GM12878 (cell line): ENCODE data around the gene SLC6A7. TPM values are rescaled to one million over a fixed set of nuclear protein-coding genes. Genes with fewer than 3 reads are reported as not detected.

Source experiments
- ATAC-seq: fragments of 200-7000 bp; cut with Tn5 transposase; 3 replicates; pipeline ENCODE4 v1.9.1; 2020; ENCODE audit warnings: mild to moderate bottlenecking, moderate library complexity
- BruUV-seq: library from RNA; stranded (reverse); fragments of 400-500 nt; replicated peaks from 2 replicates; lab custom pipeline; 2021; lab: Mats Ljungman, UMichigan
- CTCF ChIA-PET: fragments of 300-600 bp; sonication (Branson Sonifier 250); formaldehyde crosslinking; extraction: SDS; loops from one replicate; lab custom pipeline; 2021; ENCODE audit warnings: inconsistent platforms; lab: Yijun Ruan, JAX
- POLR2A ChIA-PET: fragments of 350-600 bp; formaldehyde crosslinking; extraction: SDS; loops from one replicate; lab custom pipeline; 2021; ENCODE audit warnings: inconsistent platforms; lab: Charles Lee
- RAD21 ChIA-PET: fragments of 300-600 bp; sonication (Branson Sonifier 250); formaldehyde crosslinking; loops from one replicate; lab custom pipeline; 2023; ENCODE audit warnings: antibody characterized with exemption; ENCODE audit not compliant: unreplicated experiment; lab: Charles Lee
- SMC1A ChIA-PET: fragments of 300-600 bp; sonication (Branson Sonifier 250); formaldehyde crosslinking; loops from one replicate; lab custom pipeline; 2023; ENCODE audit not compliant: unreplicated experiment, uncharacterized antibody; lab: Charles Lee
- DNase-seq: peaks from one replicate; pipeline ENCODE4 v3.0.0-alpha.2; 2011; ENCODE audit warnings: low read depth, low spot score
- FAIRE-seq: peaks from 3 replicates; lab custom pipeline; 2011; peaks lifted over from hg19 to GRCh38; lab: Jason Lieb, UNC
- H2AFZ ChIP-seq: 2 replicates; pipeline ENCODE4 v1.6.0; 2011; ENCODE audit warnings: low read depth, low read length, control low read depth; ENCODE audit not compliant: control insufficient read depth
- H3K27ac ChIP-seq: 2 replicates; pipeline ENCODE4 v1.5.1; 2011; ENCODE audit warnings: control low read depth; ENCODE audit not compliant: control insufficient read depth, insufficient read depth
- H3K27me3 ChIP-seq, 2 experiments: replicated peaks in 1 of 2; 2 replicates each; pipeline versions ENCODE4 v1.6.0 to v1.6.1; 2011; ENCODE audit warnings: low read length in 1 of 2; ENCODE audit not compliant: control insufficient read depth in 2 of 2, insufficient read depth in 2 of 2
- H3K36me3 ChIP-seq, 2 experiments: 2 replicates each; pipeline ENCODE4 v1.5.1; 2011; ENCODE audit warnings: low read length in 1 of 2; ENCODE audit not compliant: control insufficient read depth in 2 of 2, insufficient read depth in 2 of 2
- H3K4me1 ChIP-seq: 2 replicates; pipeline ENCODE4 v1.6.1; 2011; ENCODE audit warnings: mild to moderate bottlenecking, low read length, moderate library complexity, mixed read lengths; ENCODE audit not compliant: control insufficient read depth, insufficient read depth
- H3K4me2 ChIP-seq: 2 replicates; pipeline ENCODE4 v1.6.0; 2011; ENCODE audit warnings: control low read depth; ENCODE audit not compliant: control insufficient read depth, insufficient read depth
- H3K4me3 ChIP-seq: fragments of 200-600 bp; sonication (generic); 2 replicates; pipeline ENCODE4 v1.5.1; 2016
- H3K79me2 ChIP-seq: 2 replicates; pipeline ENCODE4 v1.6.0; 2011; ENCODE audit warnings: low read length; ENCODE audit not compliant: control insufficient read depth, insufficient read depth
- H3K9ac ChIP-seq: 2 replicates; pipeline ENCODE4 v1.8.0; 2011; ENCODE audit warnings: low read length, control low read depth, mixed read lengths; ENCODE audit not compliant: control insufficient read depth, insufficient read depth
- H3K9me3 ChIP-seq: replicated peaks from 3 replicates; pipeline ENCODE4 v1.5.1; 2011; ENCODE audit warnings: mild to moderate bottlenecking, low read length; ENCODE audit not compliant: control insufficient read depth, insufficient read depth
- H4K20me1 ChIP-seq: 2 replicates; pipeline ENCODE4 v1.6.0; 2011; ENCODE audit not compliant: control insufficient read depth, insufficient read depth
- ETV6 ChIP-seq, 2 experiments: fragments of 450-650 bp in 1 of 2; IDR thresholded peaks in 1 of 2; conservative IDR thresholded peaks in 1 of 2; 2 replicates each; pipeline ENCODE4 v1.6.1; 2014; ENCODE audit warnings: antibody characterized with exemption in 1 of 2, borderline replicate concordance in 1 of 2, low read depth in 1 of 2, mild to moderate bottlenecking in 1 of 2, moderate library complexity in 1 of 2
- HDGF ChIP-seq: fragments of 450-650 bp; IDR thresholded peaks from 2 replicates; pipeline ENCODE4 v1.6.1; 2016; ENCODE audit warnings: antibody characterized with exemption
- NFYA ChIP-seq: IDR thresholded peaks from 2 replicates; pipeline ENCODE4 v1.6.1; 2011; ENCODE audit warnings: low read depth, mild to moderate bottlenecking, low read length, improper control_type of control experiment, borderline replicate concordance
- RELA ChIP-seq: fragments of 450-650 bp; IDR thresholded peaks from 2 replicates; pipeline ENCODE4 v1.8.0; 2014; ENCODE audit warnings: borderline replicate concordance; ENCODE audit not compliant: partially characterized antibody
- STAT1 ChIP-seq: fragments of 450-650 bp; conservative IDR thresholded peaks from 2 replicates; pipeline ENCODE4 v1.6.1; 2014; ENCODE audit warnings: antibody characterized with exemption, mild to moderate bottlenecking
- YY1 ChIP-seq: IDR thresholded peaks from 2 replicates; pipeline ENCODE4 v1.6.1; 2011; ENCODE audit warnings: low read depth, mild to moderate bottlenecking, low read length
- WGBS: methylation state at CpG from one replicate; pipeline ENCODE4 v1.1.6; 2016; ENCODE audit warnings: low lambda C conversion rate; ENCODE audit not compliant: insufficient replicate concordance, insufficient coverage; ENCODE audit errors: missing lambda C conversion rate; 5-methylcytosine and 5-hydroxymethylcytosine counted together
- in situ Hi-C: fragments of 300-500 bp; cut with MboI; formaldehyde crosslinking; loops from 9 replicates; pipeline ENCODE4 v1.14.3; 2018; ENCODE audit warnings: mixed read lengths
- intact Hi-C: fragments of 100-400 bp; cut with micrococcal nuclease; formaldehyde crosslinking; loops from one replicate; pipeline ENCODE4 v1.14.2; 2022; ENCODE audit not compliant: unreplicated experiment
- polyA plus RNA-seq, 11 experiments: library from polyadenylated mRNA; depleted of rRNA in 4 of 11; unstranded in 6 of 11; stranded (reverse) in 5 of 11; fragments of >200 nt; fragmentation: Nextera tagmentation in 4 of 11; fragmentation: Illumina TruSeq in 1 of 11; extraction: Ambion mirVana in 4 of 11; extraction: Trizol in 1 of 11; gene quantifications; 1 replicate in 1 of 11; 2 replicates in 10 of 11; pipeline versions ENCODE4 v1.2.1 to v1.2.3, GENCODE V29; 2011 to 2016; ENCODE audit warnings: inconsistent platforms in 2 of 11, missing spikeins in 2 of 11, low read depth in 1 of 11
- total RNA-seq, 4 experiments: library from RNA; depleted of rRNA in 3 of 4; stranded (reverse); fragments of >200 nt in 3 of 4; fragmentation: Illumina TruSeq in 1 of 4; extraction: Trizol in 1 of 4; gene quantifications; 2 replicates each; pipeline versions ENCODE4 v1.2.1 to v1.2.3, GENCODE V29; 2013 to 2021
- TF ChIP-seq, protein P1 (sequence below): fragments of 450-650 bp; IDR thresholded peaks from 2 replicates; pipeline ENCODE4 v1.6.1; 2017; ENCODE audit warnings: mild to moderate bottlenecking, moderate library complexity
- TF ChIP-seq, protein P2 (sequence below): fragments of 450-650 bp; formaldehyde crosslinking; IDR thresholded peaks from 2 replicates; pipeline ENCODE4 v1.4.0; 2020; ENCODE audit warnings: mild to moderate bottlenecking, moderate library complexity
- TF ChIP-seq, protein P3 (sequence below): IDR thresholded peaks from 2 replicates; pipeline ENCODE4 v1.6.1; 2012; ENCODE audit warnings: low read depth, low read length, improper control_type of control experiment
- TF ChIP-seq, protein P4 (sequence below): fragments of 450-650 bp; formaldehyde crosslinking; IDR thresholded peaks from 2 replicates; pipeline ENCODE4 v1.4.0; 2022; ENCODE audit warnings: mild to moderate bottlenecking, moderate library complexity

Gene SLC6A7
- total and polyA plus RNA-seq, 10 of the 15 experiments (the other 5 are each of a cell fraction or from before 2014, with no cell fraction given): 0.01 to 0.15 (median 0.06) TPM; not detected in 7

DNA sequence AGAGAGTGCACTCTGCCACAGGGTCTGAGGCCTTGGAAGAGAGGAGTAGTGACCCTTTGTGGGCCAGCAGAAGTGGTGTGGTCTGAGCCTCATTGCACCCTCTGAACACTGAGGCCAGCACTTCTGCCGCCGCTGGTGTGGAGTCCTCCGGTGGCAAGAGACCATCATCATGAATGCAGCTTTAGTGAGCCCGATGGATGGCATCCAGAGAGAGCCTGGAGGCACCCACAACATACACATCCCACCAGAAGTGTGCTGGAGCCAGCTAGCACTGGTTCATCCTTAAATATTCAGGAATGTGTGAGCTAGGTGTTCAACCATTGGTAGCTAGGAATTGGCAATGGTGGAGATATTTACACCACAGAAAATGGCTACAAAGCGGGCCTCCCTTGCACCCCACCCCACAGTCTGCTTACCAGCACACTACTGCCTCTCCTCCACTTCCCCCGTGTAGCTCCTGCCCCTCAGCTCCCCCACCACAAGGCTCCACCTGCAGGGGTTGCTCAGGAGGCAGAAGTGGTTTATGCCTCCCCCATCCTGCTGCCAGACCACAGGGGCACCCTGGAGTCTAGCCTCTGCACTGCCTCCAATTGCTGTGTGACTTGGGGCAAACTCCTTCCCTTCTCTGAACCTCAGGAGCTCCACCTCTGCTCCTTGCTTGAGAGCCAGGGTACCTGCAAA lies 16.4 kb downstream of the SLC6A7 start:
- ChIA-PET SMC1A (interaction anchor here (1.3 kb wide), 1 partner anchor 230 kb away, joined by 3 read pairs; no protein-coding TSS in a partner anchor), CTCF (interaction anchor here (0.8 to 1.4 kb wide), 5 partner anchors 29 to 588 kb away, joined by 3 read pairs; no protein-coding TSS in a partner anchor), POLR2A (no interaction called here), RAD21 (interaction anchor here (1.0 kb wide), 1 partner anchor 8 kb away, joined by 3 read pairs; no protein-coding TSS in a partner anchor)
- Histone ChIP-seq H3K4me1 (no peaks in the 10 kb centered on the region), H2AFZ (no peak overlapping the region), H3K4me2 (no peak overlapping the region), H3K9ac (no peak overlapping the region), H3K4me3 (no peak overlapping the region), H4K20me1 (no peaks in the 10 kb centered on the region), H3K27ac (no peak overlapping the region), H3K79me2 (no peaks in the 10 kb centered on the region), H3K27me3 (peaks cover 0 to 5% of the 10 kb centered on the region in 2 experiments; a peak in 3 of 4 replicates), H3K9me3 (no peaks in the 10 kb centered on the region), H3K36me3 (no peaks in the 10 kb centered on the region)
- no TSS peak for BruUV-seq
- FAIRE-seq (no peak), ATAC-seq (no peak), DNase-seq (no peak)
- intact Hi-C loops (no loop called here), in situ Hi-C loops (no loop called here)
- WGBS: 38% methylated on average over 6 of the region's 6 CpGs
- TF ChIP-seq, protein P1, sequence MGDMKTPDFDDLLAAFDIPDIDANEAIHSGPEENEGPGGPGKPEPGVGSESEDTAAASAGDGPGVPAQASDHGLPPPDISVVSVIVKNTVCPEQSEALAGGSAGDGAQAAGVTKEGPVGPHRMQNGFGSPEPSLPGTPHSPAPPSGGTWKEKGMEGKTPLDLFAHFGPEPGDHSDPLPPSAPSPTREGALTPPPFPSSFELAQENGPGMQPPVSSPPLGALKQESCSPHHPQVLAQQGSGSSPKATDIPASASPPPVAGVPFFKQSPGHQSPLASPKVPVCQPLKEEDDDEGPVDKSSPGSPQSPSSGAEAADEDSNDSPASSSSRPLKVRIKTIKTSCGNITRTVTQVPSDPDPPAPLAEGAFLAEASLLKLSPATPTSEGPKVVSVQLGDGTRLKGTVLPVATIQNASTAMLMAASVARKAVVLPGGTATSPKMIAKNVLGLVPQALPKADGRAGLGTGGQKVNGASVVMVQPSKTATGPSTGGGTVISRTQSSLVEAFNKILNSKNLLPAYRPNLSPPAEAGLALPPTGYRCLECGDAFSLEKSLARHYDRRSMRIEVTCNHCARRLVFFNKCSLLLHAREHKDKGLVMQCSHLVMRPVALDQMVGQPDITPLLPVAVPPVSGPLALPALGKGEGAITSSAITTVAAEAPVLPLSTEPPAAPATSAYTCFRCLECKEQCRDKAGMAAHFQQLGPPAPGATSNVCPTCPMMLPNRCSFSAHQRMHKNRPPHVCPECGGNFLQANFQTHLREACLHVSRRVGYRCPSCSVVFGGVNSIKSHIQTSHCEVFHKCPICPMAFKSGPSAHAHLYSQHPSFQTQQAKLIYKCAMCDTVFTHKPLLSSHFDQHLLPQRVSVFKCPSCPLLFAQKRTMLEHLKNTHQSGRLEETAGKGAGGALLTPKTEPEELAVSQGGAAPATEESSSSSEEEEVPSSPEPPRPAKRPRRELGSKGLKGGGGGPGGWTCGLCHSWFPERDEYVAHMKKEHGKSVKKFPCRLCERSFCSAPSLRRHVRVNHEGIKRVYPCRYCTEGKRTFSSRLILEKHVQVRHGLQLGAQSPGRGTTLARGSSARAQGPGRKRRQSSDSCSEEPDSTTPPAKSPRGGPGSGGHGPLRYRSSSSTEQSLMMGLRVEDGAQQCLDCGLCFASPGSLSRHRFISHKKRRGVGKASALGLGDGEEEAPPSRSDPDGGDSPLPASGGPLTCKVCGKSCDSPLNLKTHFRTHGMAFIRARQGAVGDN: no peak
- TF ChIP-seq, protein P2, sequence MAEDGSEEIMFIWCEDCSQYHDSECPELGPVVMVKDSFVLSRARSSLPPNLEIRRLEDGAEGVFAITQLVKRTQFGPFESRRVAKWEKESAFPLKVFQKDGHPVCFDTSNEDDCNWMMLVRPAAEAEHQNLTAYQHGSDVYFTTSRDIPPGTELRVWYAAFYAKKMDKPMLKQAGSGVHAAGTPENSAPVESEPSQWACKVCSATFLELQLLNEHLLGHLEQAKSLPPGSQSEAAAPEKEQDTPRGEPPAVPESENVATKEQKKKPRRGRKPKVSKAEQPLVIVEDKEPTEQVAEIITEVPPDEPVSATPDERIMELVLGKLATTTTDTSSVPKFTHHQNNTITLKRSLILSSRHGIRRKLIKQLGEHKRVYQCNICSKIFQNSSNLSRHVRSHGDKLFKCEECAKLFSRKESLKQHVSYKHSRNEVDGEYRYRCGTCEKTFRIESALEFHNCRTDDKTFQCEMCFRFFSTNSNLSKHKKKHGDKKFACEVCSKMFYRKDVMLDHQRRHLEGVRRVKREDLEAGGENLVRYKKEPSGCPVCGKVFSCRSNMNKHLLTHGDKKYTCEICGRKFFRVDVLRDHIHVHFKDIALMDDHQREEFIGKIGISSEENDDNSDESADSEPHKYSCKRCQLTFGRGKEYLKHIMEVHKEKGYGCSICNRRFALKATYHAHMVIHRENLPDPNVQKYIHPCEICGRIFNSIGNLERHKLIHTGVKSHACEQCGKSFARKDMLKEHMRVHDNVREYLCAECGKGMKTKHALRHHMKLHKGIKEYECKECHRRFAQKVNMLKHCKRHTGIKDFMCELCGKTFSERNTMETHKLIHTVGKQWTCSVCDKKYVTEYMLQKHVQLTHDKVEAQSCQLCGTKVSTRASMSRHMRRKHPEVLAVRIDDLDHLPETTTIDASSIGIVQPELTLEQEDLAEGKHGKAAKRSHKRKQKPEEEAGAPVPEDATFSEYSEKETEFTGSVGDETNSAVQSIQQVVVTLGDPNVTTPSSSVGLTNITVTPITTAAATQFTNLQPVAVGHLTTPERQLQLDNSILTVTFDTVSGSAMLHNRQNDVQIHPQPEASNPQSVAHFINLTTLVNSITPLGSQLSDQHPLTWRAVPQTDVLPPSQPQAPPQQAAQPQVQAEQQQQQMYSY (CRISPR knock-in tag): no peak
- TF ChIP-seq NFYA (no peak), HDGF (no peak), ETV6 (conservative IDR thresholded peaks at IDR 0.05 in 1 of 2, IDR thresholded peaks at IDR 0.05 in 1 of 2; ENCODE audit: borderline replicate concordance in 1 of 2, low read depth in 1 of 2) (no peak), RELA (no peak), YY1 (no peak), STAT1 (no peak)
- TF ChIP-seq, protein P3, sequence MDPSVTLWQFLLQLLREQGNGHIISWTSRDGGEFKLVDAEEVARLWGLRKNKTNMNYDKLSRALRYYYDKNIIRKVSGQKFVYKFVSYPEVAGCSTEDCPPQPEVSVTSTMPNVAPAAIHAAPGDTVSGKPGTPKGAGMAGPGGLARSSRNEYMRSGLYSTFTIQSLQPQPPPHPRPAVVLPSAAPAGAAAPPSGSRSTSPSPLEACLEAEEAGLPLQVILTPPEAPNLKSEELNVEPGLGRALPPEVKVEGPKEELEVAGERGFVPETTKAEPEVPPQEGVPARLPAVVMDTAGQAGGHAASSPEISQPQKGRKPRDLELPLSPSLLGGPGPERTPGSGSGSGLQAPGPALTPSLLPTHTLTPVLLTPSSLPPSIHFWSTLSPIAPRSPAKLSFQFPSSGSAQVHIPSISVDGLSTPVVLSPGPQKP: no peak
- TF ChIP-seq, protein P4, sequence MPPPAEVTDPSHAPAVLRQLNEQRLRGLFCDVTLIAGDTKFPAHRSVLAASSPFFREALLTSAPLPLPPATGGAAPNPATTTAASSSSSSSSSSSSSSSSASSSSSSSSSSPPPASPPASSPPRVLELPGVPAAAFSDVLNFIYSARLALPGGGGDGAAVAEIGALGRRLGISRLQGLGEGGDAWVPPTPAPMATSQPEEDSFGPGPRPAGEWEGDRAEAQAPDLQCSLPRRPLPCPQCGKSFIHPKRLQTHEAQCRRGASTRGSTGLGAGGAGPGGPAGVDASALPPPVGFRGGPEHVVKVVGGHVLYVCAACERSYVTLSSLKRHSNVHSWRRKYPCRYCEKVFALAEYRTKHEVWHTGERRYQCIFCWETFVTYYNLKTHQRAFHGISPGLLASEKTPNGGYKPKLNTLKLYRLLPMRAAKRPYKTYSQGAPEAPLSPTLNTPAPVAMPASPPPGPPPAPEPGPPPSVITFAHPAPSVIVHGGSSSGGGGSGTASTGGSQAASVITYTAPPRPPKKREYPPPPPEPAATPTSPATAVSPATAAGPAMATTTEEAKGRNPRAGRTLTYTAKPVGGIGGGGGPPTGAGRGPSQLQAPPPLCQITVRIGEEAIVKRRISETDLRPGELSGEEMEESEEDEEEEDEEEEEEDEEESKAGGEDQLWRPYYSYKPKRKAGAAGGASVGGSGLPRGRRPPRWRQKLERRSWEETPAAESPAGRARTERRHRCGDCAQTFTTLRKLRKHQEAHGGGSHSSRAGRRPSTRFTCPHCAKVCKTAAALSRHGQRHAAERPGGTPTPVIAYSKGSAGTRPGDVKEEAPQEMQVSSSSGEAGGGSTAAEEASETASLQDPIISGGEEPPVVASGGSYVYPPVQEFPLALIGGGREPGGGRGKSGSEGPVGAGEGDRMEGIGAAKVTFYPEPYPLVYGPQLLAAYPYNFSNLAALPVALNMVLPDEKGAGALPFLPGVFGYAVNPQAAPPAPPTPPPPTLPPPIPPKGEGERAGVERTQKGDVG (CRISPR knock-in tag): no peak
